HG03442 (cell line): ENCODE data around the gene LDLRAD4.

Experiments used
- ATAC-seq: cut with Tn5 transposase; IDR thresholded peaks from one replicate; pipeline ENCODE4 v1.9.1; 2021; ENCODE audit warnings: mild to moderate bottlenecking, moderate library complexity; ENCODE audit not compliant: unreplicated experiment

LDLRAD4 gene

DNA sequence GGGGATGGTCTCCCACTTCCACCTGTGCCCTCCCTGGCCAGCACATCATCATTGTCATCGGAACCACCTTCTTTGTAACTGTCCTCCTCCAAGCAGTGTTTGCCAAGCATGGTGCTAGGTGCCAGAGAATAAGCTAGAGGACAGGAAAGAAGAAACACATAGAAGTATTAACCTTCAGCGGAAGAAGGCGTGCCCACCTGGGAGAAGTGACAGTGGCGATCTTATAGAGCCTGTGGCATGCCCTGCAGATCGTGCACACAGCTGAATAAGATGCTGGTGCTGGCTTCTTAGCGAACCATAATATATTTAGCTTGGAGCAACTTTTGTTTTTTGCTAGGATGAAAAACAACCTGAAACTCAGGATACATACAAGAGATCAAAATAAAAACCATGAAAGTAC is 359.8 kb downstream of the LDLRAD4 start:
- no peak for ATAC-seq

DNA sequence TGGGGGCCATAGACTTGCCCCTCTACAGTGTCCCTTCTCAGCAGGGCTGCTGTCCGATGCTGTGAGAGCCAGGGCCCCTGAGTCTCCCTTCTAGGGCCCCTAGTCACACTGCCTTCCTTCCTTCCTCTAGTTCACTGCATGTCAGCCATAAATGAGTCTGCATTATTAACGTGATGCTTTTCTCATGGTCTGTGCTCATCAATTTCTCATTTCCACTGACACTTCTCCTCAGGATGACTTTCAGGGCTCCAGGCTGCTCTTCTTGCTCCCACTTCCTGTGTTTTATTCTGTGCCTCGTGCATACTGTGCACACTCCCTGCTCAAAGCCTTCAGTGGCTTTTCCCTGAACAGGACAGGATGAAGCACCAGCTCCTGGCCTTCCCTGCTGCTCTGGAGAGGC is 361.3 kb downstream of the LDLRAD4 start:
- no peak for ATAC-seq

- no peak for ATAC-seq
Observed at GRCh38 chr18:13580351-13580750, 361.8 kb downstream of the LDLRAD4 start.

DNA sequence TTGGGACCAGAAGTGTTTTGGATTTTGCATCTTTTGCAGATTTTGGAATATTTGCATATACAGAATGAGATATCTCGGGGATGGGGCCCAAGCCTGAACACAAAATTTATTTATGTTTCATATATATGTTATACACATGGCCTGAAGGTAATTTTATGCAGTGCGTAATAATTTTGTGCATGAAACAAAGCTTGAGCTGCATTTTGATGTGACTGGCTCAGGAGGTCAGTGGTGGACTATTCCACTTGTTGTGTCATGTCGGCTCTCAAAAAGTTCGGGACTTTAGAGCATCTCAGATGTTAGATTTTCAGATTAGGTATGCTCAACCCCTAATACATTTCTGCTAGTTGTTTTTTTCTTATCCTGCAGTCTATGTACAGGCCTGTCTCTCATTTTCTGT is 362.4 kb downstream of the LDLRAD4 start:
- ATAC-seq = no peak

DNA sequence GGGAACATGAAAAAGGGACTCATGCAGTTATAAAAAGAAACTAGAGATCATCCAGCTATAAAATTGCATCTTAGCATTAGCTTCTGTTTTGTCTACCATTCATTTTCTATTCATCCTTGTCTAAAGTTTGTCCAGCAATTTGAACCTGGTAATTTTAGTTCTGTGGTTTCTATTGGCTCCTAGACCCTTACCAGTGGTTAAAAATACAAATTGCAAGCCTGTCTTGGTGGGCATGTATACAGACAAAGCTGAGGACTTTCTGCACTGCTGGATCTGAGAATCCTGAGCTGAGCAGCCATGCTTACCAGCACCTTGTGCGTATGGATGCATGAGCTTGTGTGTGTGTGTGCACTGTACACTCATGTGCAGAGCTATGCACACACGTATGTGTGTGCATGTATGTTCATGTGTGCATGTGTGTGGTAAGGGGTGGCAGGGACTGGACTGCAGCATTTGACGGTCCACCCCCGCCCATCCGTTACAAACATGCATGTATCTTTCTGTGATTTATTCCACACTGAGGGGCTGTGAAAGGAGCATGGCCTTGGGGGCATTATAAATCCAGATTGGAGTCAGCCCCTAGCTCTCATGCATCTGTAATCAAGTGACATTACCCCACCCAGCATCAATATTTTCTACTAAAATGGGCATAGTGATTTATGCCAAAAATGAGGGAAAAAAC is 363.1 kb downstream of the LDLRAD4 start:
- ATAC-seq = no peak

DNA sequence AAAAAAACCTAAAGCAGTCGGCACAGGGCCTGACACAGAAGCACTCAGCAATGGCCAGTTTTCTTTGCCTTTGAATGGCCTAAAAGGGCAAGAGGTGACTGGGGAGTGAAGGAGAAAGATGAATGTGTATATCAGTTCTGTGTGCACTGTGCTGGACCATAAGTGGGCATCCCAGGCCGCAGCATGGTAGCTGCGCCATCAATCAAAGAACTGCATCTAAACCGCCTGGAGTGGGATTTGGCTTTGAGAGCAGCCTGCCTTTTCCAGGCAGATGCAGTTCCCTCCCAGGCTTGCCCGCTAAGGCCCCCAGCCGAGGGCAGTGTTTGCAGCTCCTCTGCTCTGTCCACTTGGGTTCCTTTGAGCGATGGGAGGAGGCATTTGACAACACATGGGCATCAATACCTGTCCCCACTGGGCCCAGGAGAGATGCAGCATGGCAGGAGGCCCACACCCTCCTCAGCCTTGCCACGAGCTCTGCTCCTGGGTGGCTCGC is 363.7 kb downstream of the LDLRAD4 start:
- ATAC-seq = no peak

DNA sequence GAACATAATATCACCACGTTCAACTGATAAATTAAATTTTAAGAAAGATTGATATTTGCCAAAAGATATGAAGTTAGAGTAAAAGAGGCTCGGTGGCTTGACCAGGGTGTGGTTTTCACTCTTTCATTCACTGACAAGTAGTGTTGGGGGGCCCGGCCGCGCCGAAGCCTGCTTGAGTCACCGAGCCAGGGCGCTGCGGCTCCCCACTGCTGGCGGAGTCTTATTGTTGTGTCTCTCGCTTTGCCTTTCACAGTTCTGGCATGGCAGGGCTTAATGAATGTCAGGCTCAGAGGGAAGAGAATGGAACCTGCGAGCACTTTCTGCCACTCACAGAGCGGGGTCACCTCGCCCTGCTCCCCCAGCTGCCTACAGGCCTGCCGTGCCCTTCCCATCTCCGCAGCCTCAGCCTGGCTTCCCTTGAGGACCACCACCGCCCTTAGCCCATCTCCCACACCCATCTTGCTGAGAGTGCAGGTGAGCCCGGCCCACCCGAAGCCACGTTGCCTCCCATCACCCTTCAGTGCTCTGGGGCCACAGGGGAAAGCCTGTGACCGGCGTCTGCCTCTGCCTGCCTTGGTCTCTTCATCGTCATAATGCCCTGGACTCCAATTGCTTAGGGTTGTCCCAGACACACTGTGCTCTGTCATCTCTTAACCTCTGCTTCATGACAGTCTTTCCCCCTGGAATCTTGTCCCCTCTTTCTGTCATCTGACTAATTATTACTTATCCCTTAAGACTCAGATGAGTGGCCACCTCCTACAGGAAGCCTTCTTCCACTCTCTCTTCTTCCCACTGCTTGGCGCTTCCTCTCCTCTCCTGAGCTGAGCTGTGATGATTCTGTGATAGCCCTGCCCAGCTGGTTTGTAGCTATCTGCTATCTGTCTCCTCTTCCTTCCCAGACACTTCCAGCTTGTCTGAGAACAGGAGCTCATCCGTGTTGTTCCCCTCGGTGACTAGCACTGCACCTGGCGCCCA is 365.3 kb downstream of the LDLRAD4 start:
- no peak for ATAC-seq

GRCh38 chr18:13584825-13585224 is 366.3 kb downstream of the LDLRAD4 start:
- no peak for ATAC-seq

GRCh38 chr18:13585379-13586153 is 367.0 kb downstream of the LDLRAD4 start:
- no peak for ATAC-seq

DNA sequence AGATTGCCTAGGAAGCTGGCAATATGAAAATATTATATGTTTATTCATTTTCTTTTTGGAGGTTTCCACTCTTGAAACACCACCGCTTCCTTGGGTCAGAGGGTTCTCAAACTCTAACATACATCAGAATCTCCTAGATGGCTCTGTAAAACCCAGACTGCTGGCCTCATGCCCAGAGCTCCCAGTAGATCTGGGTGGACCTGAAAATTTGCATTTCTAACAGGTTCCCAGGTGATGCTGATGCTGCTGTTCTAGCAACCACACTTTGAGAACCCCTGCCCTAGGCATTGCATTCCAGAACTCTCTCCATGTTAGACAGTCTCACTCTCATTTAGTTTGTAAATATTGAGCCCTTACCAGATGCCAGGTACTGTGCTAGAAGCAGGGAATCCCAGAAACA is 368.4 kb downstream of the LDLRAD4 start:
- peak; percentile 38 for ATAC-seq

DNA sequence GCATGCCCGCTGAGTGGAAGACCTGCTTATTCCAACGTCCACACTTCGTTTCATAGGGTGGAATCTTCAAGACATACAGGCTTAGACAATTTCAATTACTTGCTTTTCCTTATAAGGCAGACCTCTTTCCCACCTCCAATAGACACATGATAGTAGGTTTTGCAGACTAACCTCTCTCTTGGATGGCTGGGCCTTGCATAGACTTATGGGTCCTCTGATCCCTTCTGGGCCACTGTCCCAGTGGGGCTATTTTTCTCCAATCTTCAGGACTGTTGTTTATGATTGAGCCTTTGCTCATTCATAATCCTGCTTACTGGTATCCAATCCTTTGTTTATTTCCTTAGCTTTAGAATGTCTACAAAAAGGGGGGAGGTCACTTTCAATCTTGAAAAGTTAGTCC is 368.9 kb downstream of the LDLRAD4 start:
- ATAC-seq = no peak

DNA sequence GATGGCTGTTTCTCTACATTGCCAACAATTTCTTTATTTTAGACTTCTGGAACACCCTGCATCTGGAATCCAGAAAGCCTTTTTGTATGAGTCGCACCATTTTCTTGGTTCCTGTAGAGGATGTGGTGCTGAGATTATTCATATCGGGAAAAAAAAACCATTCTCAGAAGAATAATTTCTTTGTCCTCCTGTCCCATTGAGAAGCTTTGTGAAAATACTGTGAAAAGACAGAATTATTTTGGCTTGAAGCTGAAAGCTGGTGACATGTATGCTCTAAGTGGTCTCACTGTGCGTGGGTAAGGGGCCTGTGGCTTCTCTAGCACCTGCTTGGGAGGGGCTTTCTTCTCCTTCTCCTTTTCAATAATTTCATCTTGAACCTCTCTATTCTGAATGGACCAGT is 369.4 kb downstream of the LDLRAD4 start:
- ATAC-seq = no peak

- ATAC-seq = no peak
Observed at GRCh38 chr18:13589316-13589715, 370.8 kb downstream of the LDLRAD4 start.

- no peak for ATAC-seq
Observed at GRCh38 chr18:13589943-13590342, 371.4 kb downstream of the LDLRAD4 start.

DNA sequence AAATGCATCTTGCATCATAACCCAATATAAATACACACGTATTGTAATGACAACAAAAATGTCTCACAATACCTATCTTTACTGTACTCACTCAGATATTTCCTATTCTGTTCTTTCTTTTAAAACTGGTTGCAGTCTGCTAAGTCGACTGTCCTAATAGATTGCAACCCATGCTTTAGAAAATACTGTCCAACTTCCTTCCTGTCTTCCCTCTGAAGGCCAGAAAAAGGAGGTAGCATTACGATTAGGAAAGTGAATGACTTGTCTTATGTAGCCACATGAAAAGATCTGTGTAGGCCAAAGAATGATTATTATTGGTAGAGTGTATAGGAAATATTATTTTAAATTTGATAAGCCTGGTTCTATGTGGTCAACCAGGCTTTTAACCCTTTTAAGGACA is 373.7 kb downstream of the LDLRAD4 start:
- no peak for ATAC-seq

DNA sequence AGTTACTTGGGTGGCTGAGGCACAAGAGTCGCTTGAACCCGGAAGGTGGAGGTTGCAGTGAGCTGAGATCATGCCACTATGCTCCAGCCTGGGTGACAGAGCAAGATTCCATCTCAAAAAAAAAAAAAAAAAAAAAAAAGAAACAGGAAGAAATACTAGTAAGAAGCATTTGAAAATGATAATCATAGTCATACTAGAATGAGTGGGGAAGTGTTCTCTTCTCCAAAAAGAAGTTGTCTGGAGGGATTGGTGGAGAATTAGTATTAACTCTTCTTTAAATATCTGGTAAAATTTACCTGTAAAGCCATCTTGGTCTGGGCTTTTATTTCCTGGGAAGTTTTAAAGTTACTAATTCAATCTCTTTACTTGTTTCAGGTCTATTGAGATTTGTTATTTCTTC is 376.0 kb downstream of the LDLRAD4 start:
- ATAC-seq = no peak

GRCh38 chr18:13597068-13597467 is 378.5 kb downstream of the LDLRAD4 start:
- ATAC-seq = no peak

GRCh38 chr18:13598591-13598990 is 380.0 kb downstream of the LDLRAD4 start:
- no peak for ATAC-seq

GRCh38 chr18:13599031-13599430 is 380.5 kb downstream of the LDLRAD4 start:
- ATAC-seq = no peak

GRCh38 chr18:13603304-13604019 is 384.9 kb downstream of the LDLRAD4 start:
- ATAC-seq = no peak

DNA sequence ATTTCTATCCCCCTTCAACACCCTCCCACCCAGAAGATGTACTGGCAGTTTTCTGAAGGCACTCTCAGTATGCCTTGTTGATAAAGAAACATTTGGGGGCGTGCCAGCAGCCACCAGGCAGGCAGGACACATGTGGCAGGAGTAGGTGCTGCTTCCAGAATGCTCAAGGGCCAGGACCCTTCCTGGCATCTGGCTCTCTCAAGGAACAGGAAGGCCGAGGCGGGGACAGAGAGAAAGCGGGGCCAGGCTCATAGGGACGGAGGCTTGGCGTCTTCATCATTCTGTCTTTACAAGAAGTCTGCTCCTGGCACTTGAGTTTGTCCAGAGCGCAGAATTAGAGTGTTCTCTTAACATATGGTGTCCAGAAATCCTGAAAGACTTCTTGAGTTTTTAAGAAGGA is 386.2 kb downstream of the LDLRAD4 start:
- ATAC-seq = no peak
